Activated CD8-positive, alpha-beta memory T cell treated with anti-CD3 and anti-CD28 coated beads, Interleukin-2, amount 10 ng/mL, durations not matched to agents 7 days and 5 days (primary cell): ENCODE results near the gene OSGIN1. TPM values are rescaled to one million over a fixed set of nuclear protein-coding genes. Genes with fewer than 3 reads are reported as not detected.

Experiments
- ATAC-seq: fragments of 150-1000 bp; cut with Tn5 transposase; one replicate; pipeline ENCODE4 v1.10.0; 2021; ENCODE audit warnings: moderate library complexity
- CTCF ChIA-PET: fragments of 350-600 bp; sonication (Branson Sonifier 250); formaldehyde crosslinking; loops from one replicate; lab custom pipeline; 2021; ENCODE audit warnings: antibody characterized with exemption; lab: Charles Lee
- DNase-seq: peaks from one replicate; pipeline ENCODE4 v3.0.0-alpha.2; 2020
- H3K27ac Mint-ChIP-seq: one replicate; pipeline ENCODE4 v1.8.0; 2021; ENCODE audit warnings: mild to moderate bottlenecking, mixed read lengths
- H3K27me3 Mint-ChIP-seq: one replicate; pipeline ENCODE4 v1.8.0; 2021; ENCODE audit warnings: mixed read lengths
- H3K36me3 Mint-ChIP-seq: one replicate; pipeline ENCODE4 v1.8.0; 2021; ENCODE audit warnings: mild to moderate bottlenecking, mixed read lengths
- H3K4me1 Mint-ChIP-seq: one replicate; pipeline ENCODE4 v1.8.0; 2021; ENCODE audit warnings: mixed read lengths
- H3K4me3 Mint-ChIP-seq: one replicate; pipeline ENCODE4 v1.8.0; 2021; ENCODE audit warnings: mild to moderate bottlenecking, moderate library complexity, mixed read lengths
- H3K9me3 Mint-ChIP-seq: one replicate; pipeline ENCODE4 v1.8.0; 2022; ENCODE audit warnings: low read depth, mixed read lengths
- total RNA-seq, 2 experiments: library from RNA; stranded (reverse); gene quantifications; one replicate each; pipeline ENCODE4 v1.2.3, GENCODE V29; 2021

OSGIN1 gene
- total RNA-seq, 2 experiments from 2014 or later: 0.21 to 0.93 TPM

DNA sequence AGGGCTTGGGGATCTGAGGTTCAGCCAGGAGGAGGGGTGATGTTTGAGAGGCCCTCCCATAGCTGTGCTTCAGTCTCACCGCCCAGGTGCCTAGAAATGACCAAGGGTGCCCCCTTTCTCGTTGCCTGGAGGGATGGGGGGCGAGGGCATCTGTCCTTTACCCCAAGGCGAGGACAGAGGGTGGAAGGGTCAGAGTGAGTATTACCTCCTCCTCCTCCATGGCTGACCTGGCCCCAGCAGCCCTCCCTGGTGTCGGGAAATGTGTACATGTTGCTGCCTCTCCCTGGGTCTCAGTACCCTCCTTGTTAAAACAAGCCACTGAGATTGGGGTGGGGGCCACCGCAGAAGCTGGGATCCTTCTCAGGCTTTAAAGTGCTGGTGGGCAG, 17.4 kb downstream of the OSGIN1 start:
- no peak overlapping the region for H3K27ac Mint-ChIP-seq

DNA sequence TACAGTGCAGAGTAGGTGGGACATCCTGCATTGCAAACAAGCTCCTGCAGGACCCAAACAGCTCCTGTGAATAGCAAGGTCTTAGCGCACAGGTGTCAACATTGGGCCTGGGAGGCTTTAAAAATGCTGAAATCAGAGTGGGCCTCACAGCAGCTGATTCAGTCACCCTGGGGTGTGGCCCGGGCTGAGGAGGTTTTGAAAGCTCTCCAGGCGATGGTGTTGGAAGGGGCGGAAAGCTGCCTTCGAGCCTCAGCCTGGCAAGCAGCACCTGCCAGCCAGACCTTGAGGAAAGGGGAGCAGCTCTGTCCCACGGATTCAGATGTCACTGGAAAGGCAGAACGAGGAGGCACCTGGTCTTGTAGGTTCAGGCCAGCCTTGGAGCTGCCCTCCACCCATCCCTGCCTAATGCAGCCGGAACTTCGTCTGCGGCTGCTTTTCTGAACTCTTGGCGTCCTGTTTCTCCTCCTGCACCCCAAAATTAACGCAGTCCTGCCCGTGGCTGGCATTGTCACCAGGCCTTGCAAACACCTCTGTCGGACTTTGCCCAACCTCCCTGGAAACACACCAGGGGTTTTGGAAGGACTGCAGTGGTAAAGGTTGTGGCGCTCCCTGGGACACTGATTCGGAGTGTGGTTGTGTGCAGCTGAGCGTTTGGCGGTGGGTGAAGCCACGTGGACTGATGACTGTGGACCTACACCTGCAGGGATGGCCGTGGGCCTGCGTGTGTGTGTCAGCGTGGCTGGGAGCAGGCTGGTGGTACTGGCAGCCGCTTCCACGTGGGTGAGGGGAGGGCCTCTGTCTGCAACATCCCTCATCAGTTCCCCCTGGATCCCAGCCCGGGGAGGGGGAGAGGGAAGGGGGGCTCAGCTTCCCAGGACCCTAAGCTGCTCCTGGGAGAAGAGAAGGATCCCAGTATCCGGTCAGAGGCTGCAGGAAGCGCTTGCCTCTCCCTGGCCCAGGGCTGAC, 18.4 kb downstream of the OSGIN1 start:
- H3K4me3 Mint-ChIP-seq: no peak overlapping the region
- DNase-seq (no peak), ATAC-seq (no peak)
- H3K36me3 Mint-ChIP-seq: no peaks in the 10 kb centered on the region
- CTCF ChIA-PET: interaction anchor here (1.1 to 2.2 kb wide), 2 partner anchors 92 to 93 kb away, joined by 3 to 7 read pairs; no protein-coding TSS in a partner anchor
- H3K27me3 Mint-ChIP-seq: peaks cover 20% of the 10 kb centered on the region
- H3K4me1 Mint-ChIP-seq: peaks cover 2% of the 10 kb centered on the region
- H3K9me3 Mint-ChIP-seq: no peaks in the 10 kb centered on the region
- H3K27ac Mint-ChIP-seq: no peak overlapping the region

More for the DNA sequence above, 17.4 kb downstream of the OSGIN1 start:
- Mint-ChIP-seq H3K4me1 (peaks cover 2% of the 10 kb centered on the region), H3K27me3 (peaks cover 20% of the 10 kb centered on the region), H3K9me3 (no peaks in the 10 kb centered on the region), H3K4me3 (no peak overlapping the region), H3K36me3 (no peaks in the 10 kb centered on the region)
- ATAC-seq (no peak), DNase-seq (no peak)
- CTCF ChIA-PET: interaction anchor here (1.2 to 2.2 kb wide), 2 partner anchors 93 to 96 kb away, joined by 3 to 7 read pairs; no protein-coding TSS in a partner anchor

DNA sequence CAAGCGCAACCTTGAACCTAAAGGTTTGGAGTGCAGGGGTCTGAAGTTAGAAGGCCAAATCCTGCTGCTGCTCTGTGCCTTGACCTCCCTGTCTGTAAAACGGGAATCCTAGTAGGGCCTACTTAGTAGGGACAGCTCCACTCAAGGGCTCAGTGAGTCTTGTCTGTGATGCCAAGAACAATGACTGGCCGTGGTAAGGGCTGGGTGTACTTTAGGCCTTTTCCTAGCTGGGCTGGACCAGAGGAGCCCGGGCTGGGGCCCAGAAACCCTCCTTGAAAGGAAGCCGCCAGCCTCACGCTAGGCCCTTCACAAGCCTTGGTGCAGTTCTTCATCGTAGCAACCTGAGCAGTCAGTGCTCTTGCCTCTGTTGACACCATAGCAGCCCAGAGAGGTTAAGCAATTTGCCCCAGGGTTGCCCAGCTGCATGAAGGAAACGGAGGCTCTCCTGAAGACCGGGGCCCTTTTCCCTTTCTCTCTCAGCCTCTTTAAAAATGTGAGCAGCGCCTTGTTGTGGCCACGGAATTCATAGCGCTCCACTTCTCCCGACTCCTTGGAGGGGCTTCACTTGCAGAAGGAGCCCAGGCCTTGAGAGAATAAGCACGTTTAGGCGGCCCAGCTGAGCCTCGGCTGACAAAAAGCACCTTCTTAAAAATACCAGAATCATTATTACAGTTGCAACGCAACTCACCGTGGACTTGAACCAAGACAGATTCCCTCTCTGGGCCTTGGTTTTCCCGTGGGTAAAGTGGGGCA, 19.4 kb downstream of the OSGIN1 start:
- H3K4me3 Mint-ChIP-seq: no peak overlapping the region
- no peaks in the 10 kb centered on the region for H3K9me3 Mint-ChIP-seq
- DNase-seq (no peak), ATAC-seq (no peak)
- no peaks in the 10 kb centered on the region for H3K36me3 Mint-ChIP-seq
- no peak overlapping the region for H3K27ac Mint-ChIP-seq
- peaks cover 20% of the 10 kb centered on the region for H3K27me3 Mint-ChIP-seq
- H3K4me1 Mint-ChIP-seq: peaks cover 2% of the 10 kb centered on the region
- CTCF ChIA-PET: interaction anchor here (1.1 to 2.2 kb wide), 2 partner anchors 91 to 92 kb away, joined by 3 to 7 read pairs; no protein-coding TSS in a partner anchor

DNA sequence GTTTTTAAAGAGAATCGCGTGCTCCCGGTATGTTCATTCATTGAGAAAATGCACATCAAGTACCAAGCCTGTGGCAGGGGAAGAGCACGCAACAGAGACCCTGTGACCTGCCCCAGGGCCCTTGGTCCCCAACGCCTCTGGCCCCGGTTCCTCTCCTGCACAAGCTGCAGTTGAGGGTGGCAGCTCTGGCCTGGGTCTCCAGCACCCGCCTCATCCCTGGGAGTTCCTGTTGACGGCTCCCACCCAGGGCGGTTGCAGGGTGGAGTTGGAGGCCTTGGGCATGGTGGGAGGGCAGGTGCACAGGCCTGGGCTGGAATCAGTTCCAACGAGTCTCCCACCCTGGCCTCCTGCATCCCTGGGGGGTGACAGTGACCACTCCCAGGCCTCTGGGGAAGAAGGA, 20.0 kb downstream of the OSGIN1 start:
- Mint-ChIP-seq H3K36me3 (no peaks in the 10 kb centered on the region), H3K27ac (no peak overlapping the region), H3K27me3 (peaks cover 16% of the 10 kb centered on the region), H3K9me3 (no peaks in the 10 kb centered on the region), H3K4me3 (no peak overlapping the region), H3K4me1 (no peaks in the 10 kb centered on the region)
- DNase-seq (no peak), ATAC-seq (no peak)
- CTCF ChIA-PET: interaction anchor here (1.1 kb wide), 1 partner anchor 92 kb away, joined by 3 read pairs; no protein-coding TSS in a partner anchor

DNA sequence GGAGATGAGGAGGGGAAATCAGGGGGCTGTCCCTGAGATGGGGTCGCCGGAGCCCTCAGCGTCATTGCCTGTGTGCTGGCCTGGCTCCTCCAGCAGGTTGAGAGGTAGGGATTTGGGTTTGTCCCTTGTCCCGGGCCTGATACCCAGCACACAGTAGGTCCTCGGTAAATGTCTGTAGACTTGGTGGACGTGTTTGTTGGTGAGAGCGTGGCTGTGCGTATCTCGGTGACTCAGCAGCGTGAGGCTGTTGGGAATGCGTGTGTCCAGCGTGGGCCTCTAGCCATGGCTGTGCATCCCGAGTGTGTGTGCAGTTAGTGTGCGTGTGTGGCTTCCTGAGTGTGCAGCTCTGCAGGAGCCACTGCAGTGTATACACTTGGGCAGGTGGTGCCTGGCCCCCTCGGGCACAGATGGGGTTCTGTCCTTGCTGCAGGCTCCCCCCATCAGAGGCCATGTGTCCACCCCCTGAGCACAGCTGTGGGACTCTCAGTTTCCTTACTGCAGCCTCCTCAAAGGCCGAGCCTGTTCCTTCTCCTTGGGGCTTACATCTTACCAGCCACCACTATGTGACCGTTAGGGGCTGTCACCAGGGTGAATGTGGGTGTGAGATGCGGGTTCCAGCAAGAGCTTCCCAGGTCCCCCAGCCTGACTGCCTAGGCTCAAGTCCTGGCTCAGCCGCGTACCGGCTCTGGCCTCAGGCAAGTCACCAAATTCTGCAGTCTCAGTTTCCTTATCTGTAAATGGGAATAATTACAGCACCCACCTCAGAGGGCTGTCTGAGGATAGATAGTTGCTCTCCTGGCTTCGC, 20.7 kb downstream of the OSGIN1 start:
- CTCF ChIA-PET: no interaction called here
- H3K36me3 Mint-ChIP-seq: no peaks in the 10 kb centered on the region
- DNase-seq (no peak), ATAC-seq (no peak)
- H3K27ac Mint-ChIP-seq: no peak overlapping the region
- no peaks in the 10 kb centered on the region for H3K4me1 Mint-ChIP-seq
- no peak overlapping the region for H3K4me3 Mint-ChIP-seq
- peaks cover 16% of the 10 kb centered on the region for H3K27me3 Mint-ChIP-seq
- H3K9me3 Mint-ChIP-seq: peaks cover 2% of the 10 kb centered on the region

GRCh38 chr16:83974475-83974874, 21.4 kb downstream of the OSGIN1 start:
- Mint-ChIP-seq H3K27ac (no peak overlapping the region), H3K36me3 (no peaks in the 10 kb centered on the region), H3K4me1 (no peaks in the 10 kb centered on the region), H3K9me3 (peaks cover 5% of the 10 kb centered on the region), H3K27me3 (peaks cover 12% of the 10 kb centered on the region), H3K4me3 (no peak overlapping the region)
- no peak for DNase-seq
- CTCF ChIA-PET: no interaction called here
- ATAC-seq: no peak

- Mint-ChIP-seq H3K27me3 (peaks cover 6% of the 10 kb centered on the region), H3K36me3 (no peaks in the 10 kb centered on the region), H3K27ac (no peak overlapping the region), H3K4me1 (no peaks in the 10 kb centered on the region), H3K9me3 (peaks cover 5% of the 10 kb centered on the region), H3K4me3 (no peak overlapping the region)
- ATAC-seq: no peak
- CTCF ChIA-PET: no interaction called here
- no peak for DNase-seq
Observed at GRCh38 chr16:83975590-83976260, 22.7 kb downstream of the OSGIN1 start.

GRCh38 chr16:83977056-83977815, 24.2 kb downstream of the OSGIN1 start:
- no peak overlapping the region for H3K27ac Mint-ChIP-seq
- H3K9me3 Mint-ChIP-seq: peaks cover 5% of the 10 kb centered on the region
- H3K27me3 Mint-ChIP-seq: no peaks in the 10 kb centered on the region
- no peak for ATAC-seq
- CTCF ChIA-PET: no interaction called here
- no peak overlapping the region for H3K4me3 Mint-ChIP-seq
- DNase-seq: no peak
- H3K36me3 Mint-ChIP-seq: no peaks in the 10 kb centered on the region
- H3K4me1 Mint-ChIP-seq: no peaks in the 10 kb centered on the region

GRCh38 chr16:83978401-83978904, 25.4 kb downstream of the OSGIN1 start:
- H3K4me3 Mint-ChIP-seq: no peak overlapping the region
- no peaks in the 10 kb centered on the region for H3K4me1 Mint-ChIP-seq
- H3K36me3 Mint-ChIP-seq: no peaks in the 10 kb centered on the region
- ATAC-seq (no peak), DNase-seq (no peak)
- H3K27ac Mint-ChIP-seq: no peak overlapping the region
- H3K27me3 Mint-ChIP-seq: no peaks in the 10 kb centered on the region
- CTCF ChIA-PET: interaction anchor here (1.1 kb wide), 1 partner anchor 209 kb away, joined by 3 read pairs; the partner anchor contains the start of gene TAF1C
- peaks cover 5% of the 10 kb centered on the region for H3K9me3 Mint-ChIP-seq

- ATAC-seq (no peak), DNase-seq (no peak)
- no peaks in the 10 kb centered on the region for H3K36me3 Mint-ChIP-seq
- H3K4me3 Mint-ChIP-seq: no peak overlapping the region
- CTCF ChIA-PET: no interaction called here
- H3K27ac Mint-ChIP-seq: no peak overlapping the region
- peaks cover 5% of the 10 kb centered on the region for H3K9me3 Mint-ChIP-seq
- H3K27me3 Mint-ChIP-seq: no peaks in the 10 kb centered on the region
- no peaks in the 10 kb centered on the region for H3K4me1 Mint-ChIP-seq
Observed at GRCh38 chr16:83979441-83979840, 26.4 kb downstream of the OSGIN1 start.

DNA sequence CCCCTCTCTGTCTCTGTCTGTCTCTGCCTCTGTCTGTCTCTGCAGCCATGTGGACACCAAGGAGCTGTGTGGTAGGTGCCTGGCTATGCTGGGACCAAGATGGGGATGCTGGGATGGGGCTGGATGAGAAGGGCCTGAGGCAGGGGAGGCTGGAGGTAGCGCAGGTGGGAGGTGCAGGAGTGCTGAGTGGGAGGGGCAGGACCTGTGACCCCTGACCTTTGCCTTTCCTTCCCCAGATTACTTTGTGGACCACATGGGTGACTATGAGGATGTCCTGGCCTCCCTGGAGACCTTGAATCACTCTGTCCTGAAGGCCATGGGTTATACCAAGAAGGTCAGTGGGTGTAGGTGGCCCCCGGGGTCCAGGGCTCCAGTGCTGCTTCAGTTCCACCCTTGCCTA, 27.8 kb downstream of the OSGIN1 start:
- H3K4me3 Mint-ChIP-seq: no peak overlapping the region
- no peak overlapping the region for H3K27ac Mint-ChIP-seq
- ATAC-seq: no peak
- CTCF ChIA-PET: no interaction called here
- DNase-seq: no peak
- peaks cover 5% of the 10 kb centered on the region for H3K9me3 Mint-ChIP-seq
- H3K27me3 Mint-ChIP-seq: no peaks in the 10 kb centered on the region
- H3K36me3 Mint-ChIP-seq: no peaks in the 10 kb centered on the region
- H3K4me1 Mint-ChIP-seq: no peaks in the 10 kb centered on the region

DNA sequence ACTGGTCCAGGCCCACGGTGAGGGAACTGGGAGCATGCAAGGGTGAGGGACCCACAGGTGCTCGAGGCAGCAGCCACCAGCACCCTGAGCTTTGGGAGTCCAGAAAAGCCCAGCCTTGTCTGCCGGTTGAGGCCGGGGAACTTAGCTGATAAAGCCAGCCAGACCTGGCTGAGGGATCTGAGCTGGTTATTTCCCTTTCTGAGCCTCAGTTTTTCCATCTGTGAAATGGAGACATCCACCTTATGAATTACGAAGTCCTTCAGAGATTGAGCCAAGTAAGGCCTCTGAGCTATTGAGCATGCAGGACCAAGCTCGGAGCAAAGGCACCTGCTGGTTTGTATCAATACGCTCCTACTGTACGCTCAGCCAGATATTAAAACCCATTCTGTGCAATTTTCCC, 28.8 kb downstream of the OSGIN1 start:
- ATAC-seq (no peak), DNase-seq (no peak)
- no peak overlapping the region for H3K27ac Mint-ChIP-seq
- H3K27me3 Mint-ChIP-seq: no peaks in the 10 kb centered on the region
- H3K9me3 Mint-ChIP-seq: peaks cover 5% of the 10 kb centered on the region
- CTCF ChIA-PET: interaction anchor here (0.9 kb wide), 1 partner anchor 81 kb away, joined by 3 read pairs; no protein-coding TSS in a partner anchor
- no peak overlapping the region for H3K4me3 Mint-ChIP-seq
- no peaks in the 10 kb centered on the region for H3K36me3 Mint-ChIP-seq
- no peaks in the 10 kb centered on the region for H3K4me1 Mint-ChIP-seq
